ENCODE results near the gene IL2RA. TPM values are rescaled to one million over a fixed set of nuclear protein-coding genes. Genes with fewer than 3 reads are reported as not detected.
"Not testable (repeated sequence)": the region's sequence is repeated elsewhere in the genome, so short reads cannot be mapped to it uniquely, and the experiment has no call there.

IL2RA gene
- polyA plus RNA-seq, 5 donors = 0.06 to 0.27 (median 0.18) TPM

- DNase-seq = no peak
Measured at GRCh38 chr10:6083523-6084475, 21.6 kb upstream of the IL2RA start.

GRCh38 chr10:6082496-6083395 is 20.6 kb upstream of the IL2RA start:
- DNase-seq = no peak

GRCh38 chr10:6080417-6080973 is 18.3 kb upstream of the IL2RA start:
- no peak for DNase-seq

- no peak for DNase-seq
Measured at GRCh38 chr10:6079044-6079443, 16.9 kb upstream of the IL2RA start.

GRCh38 chr10:6077071-6077675 is 15.0 kb upstream of the IL2RA start:
- no peak for DNase-seq

GRCh38 chr10:6074489-6075301 is 12.5 kb upstream of the IL2RA start:
- DNase-seq = no peak

GRCh38 chr10:6072215-6072934 is 10.2 kb upstream of the IL2RA start:
- no peak for DNase-seq

- no peak for DNase-seq
Measured at GRCh38 chr10:6071181-6072175, 9.3 kb upstream of the IL2RA start.

GRCh38 chr10:6070660-6071059 is 8.5 kb upstream of the IL2RA start:
- DNase-seq = no peak

GRCh38 chr10:6069081-6069931 is 7.1 kb upstream of the IL2RA start:
- DNase-seq = no peak

GRCh38 chr10:6068422-6068821 is 6.3 kb upstream of the IL2RA start:
- no peak for DNase-seq

- no peak for DNase-seq
Measured at GRCh38 chr10:6068006-6068405, 5.8 kb upstream of the IL2RA start.

GRCh38 chr10:6067457-6067856 is 5.3 kb upstream of the IL2RA start:
- DNase-seq = no peak

- peak; percentile 57 to 75 for DNase-seq
Measured at GRCh38 chr10:6065835-6066234, 3.7 kb upstream of the IL2RA start.

GRCh38 chr10:6065406-6065805 is 3.2 kb upstream of the IL2RA start:
- DNase-seq = no peak

GRCh38 chr10:6064726-6065125 is 2.6 kb upstream of the IL2RA start:
- DNase-seq = not testable (repeated sequence)

GRCh38 chr10:6064119-6064518 is 2.0 kb upstream of the IL2RA start:
- no peak for DNase-seq

GRCh38 chr10:6061056-6061455 is 1.1 kb downstream of the IL2RA start:
- DNase-seq = no peak
